Measurements from ENCODE around the gene CR2. TPM values are rescaled to one million over a fixed set of nuclear protein-coding genes. Genes with fewer than 3 reads are reported as not detected.
"Not testable (repeated sequence)": the region's sequence is repeated elsewhere in the genome, so short reads cannot be mapped to it uniquely, and the experiment has no call there.

CR2 gene
- total RNA-seq, 6 experiments from 2014 or later: not detected

DNA sequence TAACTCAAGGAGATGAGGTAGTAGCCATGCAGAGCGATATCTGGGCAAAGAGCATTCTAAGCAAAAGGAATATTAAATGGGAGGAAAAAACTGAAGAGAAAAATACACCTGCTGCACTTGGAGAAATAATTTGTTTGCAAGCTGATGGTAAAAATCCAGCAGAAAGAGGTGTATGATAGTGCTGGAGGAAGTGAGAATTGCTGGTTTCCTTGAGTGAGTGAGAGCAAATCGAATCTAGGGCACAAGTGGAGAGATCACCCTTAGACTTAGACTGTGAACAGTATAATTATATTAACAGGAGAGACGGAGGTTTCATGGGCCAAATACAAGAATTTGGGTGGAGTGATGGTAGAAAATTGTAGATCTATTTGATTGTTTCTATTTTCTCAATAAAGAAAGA, 39.1 kb downstream of the CR2 start:
- H3K27me3 Mint-ChIP-seq (ENCODE audit: insufficient read depth): peaks cover 15% of the 10 kb centered on the region
- no peaks in the 10 kb centered on the region for H3K9me3 Mint-ChIP-seq
- H3K36me3 Mint-ChIP-seq (ENCODE audit: low read depth): no peaks in the 10 kb centered on the region
- DNase-seq: no peak
- no peaks in the 10 kb centered on the region for H3K4me1 Mint-ChIP-seq (ENCODE audit: low read depth)
- H3K4me3 Mint-ChIP-seq: no peak overlapping the region
- TF ChIP-seq, protein P1, sequence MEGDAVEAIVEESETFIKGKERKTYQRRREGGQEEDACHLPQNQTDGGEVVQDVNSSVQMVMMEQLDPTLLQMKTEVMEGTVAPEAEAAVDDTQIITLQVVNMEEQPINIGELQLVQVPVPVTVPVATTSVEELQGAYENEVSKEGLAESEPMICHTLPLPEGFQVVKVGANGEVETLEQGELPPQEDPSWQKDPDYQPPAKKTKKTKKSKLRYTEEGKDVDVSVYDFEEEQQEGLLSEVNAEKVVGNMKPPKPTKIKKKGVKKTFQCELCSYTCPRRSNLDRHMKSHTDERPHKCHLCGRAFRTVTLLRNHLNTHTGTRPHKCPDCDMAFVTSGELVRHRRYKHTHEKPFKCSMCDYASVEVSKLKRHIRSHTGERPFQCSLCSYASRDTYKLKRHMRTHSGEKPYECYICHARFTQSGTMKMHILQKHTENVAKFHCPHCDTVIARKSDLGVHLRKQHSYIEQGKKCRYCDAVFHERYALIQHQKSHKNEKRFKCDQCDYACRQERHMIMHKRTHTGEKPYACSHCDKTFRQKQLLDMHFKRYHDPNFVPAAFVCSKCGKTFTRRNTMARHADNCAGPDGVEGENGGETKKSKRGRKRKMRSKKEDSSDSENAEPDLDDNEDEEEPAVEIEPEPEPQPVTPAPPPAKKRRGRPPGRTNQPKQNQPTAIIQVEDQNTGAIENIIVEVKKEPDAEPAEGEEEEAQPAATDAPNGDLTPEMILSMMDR (IDR thresholded peaks at IDR 0.05): no peak
- no peak overlapping the region for H3K27ac Mint-ChIP-seq

- Mint-ChIP-seq H3K4me1 (ENCODE audit: low read depth) (no peaks in the 10 kb centered on the region), H3K27ac (no peak overlapping the region), H3K36me3 (ENCODE audit: low read depth) (no peaks in the 10 kb centered on the region), H3K4me3 (no peak overlapping the region), H3K9me3 (no peaks in the 10 kb centered on the region), H3K27me3 (ENCODE audit: insufficient read depth) (peaks cover 14% of the 10 kb centered on the region)
- no peak for DNase-seq
- TF ChIP-seq, protein P1 (IDR thresholded peaks at IDR 0.05): no peak
Observed at GRCh38 chr1:207494171-207494570, 40.0 kb downstream of the CR2 start.

GRCh38 chr1:207495281-207495680, 41.2 kb downstream of the CR2 start:
- H3K27me3 Mint-ChIP-seq (ENCODE audit: insufficient read depth): peaks cover 14% of the 10 kb centered on the region
- not testable (repeated sequence) for H3K36me3 Mint-ChIP-seq (ENCODE audit: low read depth); H3K4me3 Mint-ChIP-seq; H3K9me3 Mint-ChIP-seq; H3K27ac Mint-ChIP-seq; H3K4me1 Mint-ChIP-seq (ENCODE audit: low read depth); DNase-seq

DNA sequence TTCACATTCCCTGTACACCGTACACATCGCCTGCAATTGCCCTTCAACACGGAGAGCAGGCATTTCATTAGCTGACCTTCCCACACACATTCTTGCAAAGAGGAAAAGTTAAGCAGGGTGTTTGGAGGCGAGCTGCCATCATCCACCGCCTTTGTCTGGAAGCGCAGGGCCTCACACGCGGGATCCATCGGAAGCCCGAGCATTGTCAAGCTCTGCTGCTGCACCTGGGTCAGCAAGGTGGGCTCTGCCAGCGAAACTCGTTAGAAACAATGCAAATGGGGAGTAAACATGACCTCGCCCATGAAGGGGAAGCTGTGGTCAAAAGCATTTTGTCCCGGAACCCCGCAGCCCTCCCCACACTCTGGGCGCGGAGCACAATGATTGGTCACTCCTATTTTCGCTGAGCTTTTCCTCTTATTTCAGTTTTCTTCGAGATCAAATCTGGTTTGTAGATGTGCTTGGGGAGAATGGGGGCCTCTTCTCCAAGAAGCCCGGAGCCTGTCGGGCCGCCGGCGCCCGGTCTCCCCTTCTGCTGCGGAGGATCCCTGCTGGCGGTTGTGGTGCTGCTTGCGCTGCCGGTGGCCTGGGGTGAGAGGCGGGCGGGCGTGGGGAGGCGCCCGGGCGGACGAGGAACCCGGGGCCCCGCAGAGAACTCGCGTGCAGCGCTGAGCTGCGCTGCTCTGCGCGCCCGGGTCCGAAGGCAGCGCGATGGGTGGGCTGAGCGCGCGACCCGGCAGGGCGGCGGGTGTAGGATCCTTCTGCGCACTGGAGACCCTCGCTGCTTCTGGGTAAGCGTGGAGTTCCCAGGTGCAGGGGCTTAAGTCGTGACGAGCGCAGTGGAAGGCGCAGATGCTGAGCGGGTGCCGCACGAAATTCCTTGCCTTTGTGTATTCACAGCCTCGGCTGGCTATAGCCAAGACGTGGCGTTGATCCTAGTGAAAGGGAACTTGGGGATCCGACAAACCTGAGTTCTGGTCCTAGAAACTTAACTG, 42.0 kb downstream of the CR2 start, which contains the start of gene CR1:
CR1 (plus strand) TSS at position 357 of the 992 bp plus-strand sequence; CDS start at position 468, 111 bp downstream.
- no peaks in the 10 kb centered on the region for H3K4me1 Mint-ChIP-seq (ENCODE audit: low read depth)
- H3K4me3 Mint-ChIP-seq: no peak within 1 kb of the TSS
- H3K36me3 Mint-ChIP-seq (ENCODE audit: low read depth): no peaks in the 10 kb centered on the region
- TF ChIP-seq, protein P1 (IDR thresholded peaks at IDR 0.05): no peak
- DNase-seq: no peak
- no peaks in the 10 kb centered on the region for H3K9me3 Mint-ChIP-seq
- H3K27me3 Mint-ChIP-seq (ENCODE audit: insufficient read depth): peaks cover 14% of the 10 kb centered on the region
- H3K27ac Mint-ChIP-seq: no peak within 1 kb of the TSS

- no peak overlapping the region for H3K4me3 Mint-ChIP-seq
- no peaks in the 10 kb centered on the region for H3K9me3 Mint-ChIP-seq
- H3K27me3 Mint-ChIP-seq (ENCODE audit: insufficient read depth): peaks cover 17% of the 10 kb centered on the region
- TF ChIP-seq, protein P1 (IDR thresholded peaks at IDR 0.05): no peak
- H3K4me1 Mint-ChIP-seq (ENCODE audit: low read depth): peaks cover 6% of the 10 kb centered on the region; the same call in 1 of the 2 replicates
- H3K27ac Mint-ChIP-seq: no peak overlapping the region
- H3K36me3 Mint-ChIP-seq (ENCODE audit: low read depth): no peaks in the 10 kb centered on the region
- DNase-seq: no peak
Observed at GRCh38 chr1:207497941-207498340, 43.8 kb downstream of the CR2 start.

DNA sequence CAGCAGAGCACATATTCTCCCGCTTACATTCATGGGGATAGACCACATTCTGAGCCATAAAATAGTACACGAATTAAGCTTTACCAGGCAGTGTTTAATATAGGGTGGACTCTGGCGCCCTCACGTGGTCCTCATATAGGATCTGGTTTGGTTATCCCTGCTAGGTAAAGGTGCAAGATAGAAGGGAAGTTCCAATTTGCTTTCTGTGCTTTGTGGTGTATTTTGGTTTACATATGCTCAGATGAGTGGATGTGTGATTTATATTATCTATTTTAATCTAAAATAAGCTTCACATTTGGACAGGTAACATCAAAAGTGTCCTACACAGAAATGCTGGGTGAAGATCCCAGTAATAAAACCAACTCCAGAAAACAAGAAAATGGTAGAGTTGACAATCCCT, 45.4 kb downstream of the CR2 start:
- peaks cover 21% of the 10 kb centered on the region for H3K27me3 Mint-ChIP-seq (ENCODE audit: insufficient read depth)
- TF ChIP-seq, protein P1 (IDR thresholded peaks at IDR 0.05): peak; percentile 84
- H3K36me3 Mint-ChIP-seq (ENCODE audit: low read depth): no peaks in the 10 kb centered on the region
- DNase-seq: peak; percentile 43
- peaks cover 6% of the 10 kb centered on the region; the same call in 1 of the 2 replicates for H3K4me1 Mint-ChIP-seq (ENCODE audit: low read depth)
- no peak overlapping the region for H3K27ac Mint-ChIP-seq
- H3K4me3 Mint-ChIP-seq: no peak overlapping the region
- no peaks in the 10 kb centered on the region for H3K9me3 Mint-ChIP-seq

Measured in HFFc6 (cell line).